ENCODE data around the gene ANKRD52.

ANKRD52 gene

GRCh38 chr12:56258068-56258819 is at the start of gene ANKRD52:
Gene ANKRD52, minus strand, starts transcription at chr12:56258384. Its CDS starts 115 bp downstream, at chr12:56258269.
- peaks cover 38% of the 10 kb centered on the region for H3K36me3 ChIP-seq (replicated peaks)
- peak within 1 kb of the TSS; percentile 75 for H3K4me3 ChIP-seq
- no peaks in the 10 kb centered on the region for H3K9me3 ChIP-seq
- H3K27me3 ChIP-seq (ENCODE audit: low read depth): no peaks in the 10 kb centered on the region
- in situ Hi-C loops (cut with MboI; ENCODE audit: low sequenced_read_pairs): no loop called here
- H3K4me1 ChIP-seq: peaks cover 13% of the 10 kb centered on the region
- DNase-seq (ENCODE audit: low spot score in 2 of 2): peak; percentile 76 to 83

- H3K4me3 ChIP-seq: no peak overlapping the region
- in situ Hi-C loops (cut with MboI; ENCODE audit: low sequenced_read_pairs): no loop called here
- no peaks in the 10 kb centered on the region for H3K4me1 ChIP-seq
- H3K36me3 ChIP-seq (replicated peaks): peaks cover 69% of the 10 kb centered on the region
- no peak for DNase-seq (ENCODE audit: low spot score in 2 of 2)
- no peaks in the 10 kb centered on the region for H3K9me3 ChIP-seq
- H3K27me3 ChIP-seq (ENCODE audit: low read depth): no peaks in the 10 kb centered on the region
Observed at GRCh38 chr12:56307221-56307965, 49.2 kb upstream of the ANKRD52 start.

- no peak for DNase-seq (ENCODE audit: low spot score in 2 of 2)
- in situ Hi-C loops (cut with MboI; ENCODE audit: low sequenced_read_pairs): no loop called here
- peaks cover 56% of the 10 kb centered on the region for H3K36me3 ChIP-seq (replicated peaks)
Observed at GRCh38 chr12:56304872-56305590, 46.8 kb upstream of the ANKRD52 start.

GRCh38 chr12:56304276-56304675 is 46.1 kb upstream of the ANKRD52 start:
- peaks cover 7% of the 10 kb centered on the region for H3K4me1 ChIP-seq
- H3K9me3 ChIP-seq: no peaks in the 10 kb centered on the region
- peaks cover 57% of the 10 kb centered on the region for H3K36me3 ChIP-seq (replicated peaks)
- no peak overlapping the region for H3K4me3 ChIP-seq
- DNase-seq (ENCODE audit: low spot score in 2 of 2): no peak
- H3K27me3 ChIP-seq (ENCODE audit: low read depth): no peaks in the 10 kb centered on the region
- in situ Hi-C loops (cut with MboI; ENCODE audit: low sequenced_read_pairs): no loop called here

More at GRCh38 chr12:56304872-56305590, 46.8 kb upstream of the ANKRD52 start:
- Histone ChIP-seq H3K27me3 (ENCODE audit: low read depth) (no peaks in the 10 kb centered on the region), H3K4me1 (peaks cover 7% of the 10 kb centered on the region), H3K9me3 (no peaks in the 10 kb centered on the region), H3K4me3 (no peak overlapping the region)

GRCh38 chr12:56300644-56301464 is 42.7 kb upstream of the ANKRD52 start:
- Histone ChIP-seq H3K9me3 (no peaks in the 10 kb centered on the region), H3K4me1 (peaks cover 31% of the 10 kb centered on the region), H3K4me3 (peak overlapping the region; percentile 97), H3K36me3 (replicated peaks) (peaks cover 62% of the 10 kb centered on the region), H3K27me3 (ENCODE audit: low read depth) (no peaks in the 10 kb centered on the region)
- in situ Hi-C loops (cut with MboI; ENCODE audit: low sequenced_read_pairs): no loop called here
- DNase-seq (ENCODE audit: low spot score in 2 of 2): no peak

GRCh38 chr12:56299853-56300643 is 41.9 kb upstream of the ANKRD52 start, which contains the start of gene CS:
Gene CS, minus strand, starts transcription at chr12:56300330. Its CDS starts 129 bp downstream, at chr12:56300201.
- Histone ChIP-seq H3K4me3 (peak within 1 kb of the TSS; percentile 97), H3K36me3 (replicated peaks) (peaks cover 58% of the 10 kb centered on the region), H3K9me3 (no peaks in the 10 kb centered on the region), H3K4me1 (peaks cover 31% of the 10 kb centered on the region), H3K27me3 (ENCODE audit: low read depth) (no peaks in the 10 kb centered on the region)
- peak; percentile 97 to 99 for DNase-seq (ENCODE audit: low spot score in 2 of 2)
- in situ Hi-C loops (cut with MboI; ENCODE audit: low sequenced_read_pairs): loop anchor here (25.0 kb wide), 1 partner anchor 312 kb away; no protein-coding TSS in a partner anchor

- DNase-seq (ENCODE audit: low spot score in 2 of 2): peak; percentile 32 to 54
- H3K36me3 ChIP-seq (replicated peaks): peaks cover 59% of the 10 kb centered on the region
- in situ Hi-C loops (cut with MboI; ENCODE audit: low sequenced_read_pairs): loop anchor here (25.0 kb wide), 1 partner anchor 313 kb away; no protein-coding TSS in a partner anchor
Observed at GRCh38 chr12:56299308-56299852, 41.2 kb upstream of the ANKRD52 start.

GRCh38 chr12:56298828-56299227 is 40.6 kb upstream of the ANKRD52 start:
- H3K36me3 ChIP-seq (replicated peaks): peaks cover 56% of the 10 kb centered on the region
- in situ Hi-C loops (cut with MboI; ENCODE audit: low sequenced_read_pairs): loop anchor here (25.0 kb wide), 1 partner anchor 313 kb away; no protein-coding TSS in a partner anchor
- H3K4me1 ChIP-seq: peaks cover 31% of the 10 kb centered on the region
- no peaks in the 10 kb centered on the region for H3K9me3 ChIP-seq
- no peak for DNase-seq (ENCODE audit: low spot score in 2 of 2)
- H3K27me3 ChIP-seq (ENCODE audit: low read depth): no peaks in the 10 kb centered on the region
- H3K4me3 ChIP-seq: peak overlapping the region; percentile 97

More at GRCh38 chr12:56299308-56299852, 41.2 kb upstream of the ANKRD52 start:
- Histone ChIP-seq H3K4me3 (peak overlapping the region; percentile 97), H3K9me3 (no peaks in the 10 kb centered on the region), H3K4me1 (peaks cover 31% of the 10 kb centered on the region), H3K27me3 (ENCODE audit: low read depth) (no peaks in the 10 kb centered on the region)

GRCh38 chr12:56297400-56297799 is 39.2 kb upstream of the ANKRD52 start:
- H3K4me3 ChIP-seq: no peak overlapping the region
- H3K36me3 ChIP-seq (replicated peaks): peaks cover 58% of the 10 kb centered on the region
- H3K4me1 ChIP-seq: peaks cover 31% of the 10 kb centered on the region
- H3K9me3 ChIP-seq: no peaks in the 10 kb centered on the region
- in situ Hi-C loops (cut with MboI; ENCODE audit: low sequenced_read_pairs): loop anchor here (25.0 kb wide), 1 partner anchor 315 kb away; no protein-coding TSS in a partner anchor
- no peak for DNase-seq (ENCODE audit: low spot score in 2 of 2)
- H3K27me3 ChIP-seq (ENCODE audit: low read depth): no peaks in the 10 kb centered on the region

GRCh38 chr12:56296295-56296694 is 38.1 kb upstream of the ANKRD52 start:
- DNase-seq (ENCODE audit: low spot score in 2 of 2): no peak
- Histone ChIP-seq H3K27me3 (ENCODE audit: low read depth) (no peaks in the 10 kb centered on the region), H3K4me1 (peaks cover 31% of the 10 kb centered on the region), H3K36me3 (replicated peaks) (peaks cover 64% of the 10 kb centered on the region), H3K9me3 (no peaks in the 10 kb centered on the region), H3K4me3 (no peak overlapping the region)
- in situ Hi-C loops (cut with MboI; ENCODE audit: low sequenced_read_pairs): loop anchor here (25.0 kb wide), 1 partner anchor 316 kb away; no protein-coding TSS in a partner anchor

GRCh38 chr12:56293795-56294194 is 35.6 kb upstream of the ANKRD52 start:
- H3K4me1 ChIP-seq: peaks cover 21% of the 10 kb centered on the region
- H3K36me3 ChIP-seq (replicated peaks): peaks cover 73% of the 10 kb centered on the region
- in situ Hi-C loops (cut with MboI; ENCODE audit: low sequenced_read_pairs): loop anchor here (25.0 kb wide), 1 partner anchor 319 kb away; no protein-coding TSS in a partner anchor
- H3K27me3 ChIP-seq (ENCODE audit: low read depth): no peaks in the 10 kb centered on the region
- no peaks in the 10 kb centered on the region for H3K9me3 ChIP-seq
- H3K4me3 ChIP-seq: no peak overlapping the region
- no peak for DNase-seq (ENCODE audit: low spot score in 2 of 2)
